Epithelial cell of prostate (primary cell): Measurements from ENCODE around the gene FCHO1.
"Not testable (repeated sequence)": the region's sequence is repeated elsewhere in the genome, so short reads cannot be mapped to it uniquely, and the experiment has no call there.

Experiments
- DNase-seq: peaks from one replicate; pipeline ENCODE4 v3.0.0-alpha.2; 2011; ENCODE audit warnings: low read depth, low spot score
- H3K27ac ChIP-seq: fragments of 450-650 bp; 2 replicates; pipeline ENCODE4 v1.5.1; 2017; ENCODE audit warnings: mild to moderate bottlenecking

The FCHO1 gene

DNA sequence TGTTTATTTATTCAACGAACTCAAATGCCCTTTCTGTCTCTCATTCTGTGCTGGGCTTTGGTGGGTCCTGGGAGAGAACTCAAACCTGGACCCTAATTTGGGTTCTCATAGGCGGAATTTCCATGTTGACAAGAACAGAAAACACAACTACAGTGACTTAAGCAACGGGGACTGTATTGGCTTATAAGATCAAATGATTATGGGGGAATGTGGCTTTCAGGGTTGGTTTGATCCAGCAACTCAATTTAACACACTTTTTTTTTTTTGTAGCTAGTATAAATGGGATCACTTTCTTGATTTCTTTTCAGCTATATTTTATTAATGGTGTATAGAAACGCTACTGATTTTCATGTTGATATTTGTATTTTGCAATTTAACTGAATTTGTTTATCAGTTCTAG, 9.9 kb downstream of the FCHO1 start:
- no peak overlapping the region for H3K27ac ChIP-seq
- no peak for DNase-seq

DNA sequence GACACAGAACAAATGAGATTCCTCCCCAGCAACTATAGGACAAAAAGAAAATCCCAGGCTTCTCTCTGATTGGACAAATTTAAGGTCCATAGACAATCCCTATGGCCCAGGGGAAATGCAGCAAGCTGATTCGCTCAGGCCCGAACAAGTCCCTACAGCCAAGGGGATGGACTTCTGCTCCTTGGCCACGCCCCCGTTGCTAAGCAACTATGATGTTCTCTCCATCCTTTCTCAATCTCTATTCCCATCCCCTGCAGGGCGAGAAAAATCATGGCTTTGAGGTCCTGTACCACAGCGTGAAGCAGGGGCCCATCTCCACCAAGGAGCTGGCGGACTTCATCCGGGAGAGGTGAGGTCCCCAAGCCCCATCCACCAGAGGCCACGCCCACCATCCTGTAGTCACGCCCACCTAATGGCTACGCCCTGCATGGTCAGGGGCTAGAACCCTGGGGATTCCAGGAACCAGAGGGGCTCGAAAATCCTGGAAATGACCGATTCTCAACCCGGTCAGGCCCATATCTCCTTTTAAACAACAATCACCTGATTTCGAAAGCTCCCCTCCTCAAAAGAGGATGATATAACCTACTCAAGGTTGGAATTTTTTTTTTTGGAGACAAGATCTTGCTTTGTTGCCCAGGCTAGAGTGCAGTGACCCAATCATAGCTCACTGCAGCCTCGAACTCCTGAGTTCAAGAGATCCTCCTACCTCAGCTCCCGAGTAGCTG, 11.4 kb downstream of the FCHO1 start:
- H3K27ac ChIP-seq: no peak overlapping the region
- DNase-seq: no peak

DNA sequence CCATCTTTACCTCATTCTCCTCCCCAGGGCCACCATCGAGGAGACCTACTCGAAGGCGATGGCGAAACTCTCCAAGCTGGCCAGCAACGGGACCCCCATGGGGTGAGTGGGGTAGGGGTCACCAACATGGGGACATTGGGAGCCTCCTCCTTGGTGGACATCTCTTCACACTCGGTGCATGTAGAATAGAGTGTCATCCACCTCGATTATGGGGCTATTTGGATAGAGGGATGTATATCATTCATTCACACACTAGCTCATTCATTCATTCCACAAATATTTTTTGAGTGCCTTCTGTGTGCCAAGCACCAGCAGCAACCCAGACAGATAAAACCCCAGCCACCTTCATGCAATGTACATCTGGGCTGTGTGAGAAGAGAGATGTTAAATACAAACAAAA, 13.1 kb downstream of the FCHO1 start:
- no peak for DNase-seq
- H3K27ac ChIP-seq: no peak overlapping the region

DNA sequence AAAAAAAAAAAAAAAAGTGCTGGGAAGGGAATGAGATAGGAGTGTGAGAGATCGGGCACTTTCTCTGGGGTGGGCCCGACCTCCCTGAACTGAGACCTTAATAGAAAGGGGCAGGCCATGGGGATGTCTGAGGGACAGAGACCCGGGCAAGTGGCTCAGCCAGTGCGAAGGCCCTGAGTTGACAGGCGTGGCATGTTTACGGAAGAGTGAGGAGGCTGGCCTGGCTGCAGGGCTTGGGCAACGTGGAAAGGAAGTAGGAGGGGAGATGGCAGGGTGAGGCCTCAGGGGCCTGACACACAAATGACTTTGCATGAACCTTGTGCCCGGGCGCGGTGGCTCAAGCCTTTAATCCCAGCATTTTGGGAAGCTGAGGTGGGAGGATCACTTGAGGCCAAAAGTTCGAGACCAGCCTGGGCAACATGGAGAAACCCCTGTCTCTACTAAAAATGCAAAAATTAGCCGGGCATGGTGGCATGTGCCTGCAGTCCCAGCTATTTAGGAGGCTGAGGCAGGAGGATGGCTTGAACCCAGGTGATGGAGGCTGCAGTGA, 13.9 kb downstream of the FCHO1 start:
- H3K27ac ChIP-seq: peak overlapping the region; percentile 33
- no peak for DNase-seq

DNA sequence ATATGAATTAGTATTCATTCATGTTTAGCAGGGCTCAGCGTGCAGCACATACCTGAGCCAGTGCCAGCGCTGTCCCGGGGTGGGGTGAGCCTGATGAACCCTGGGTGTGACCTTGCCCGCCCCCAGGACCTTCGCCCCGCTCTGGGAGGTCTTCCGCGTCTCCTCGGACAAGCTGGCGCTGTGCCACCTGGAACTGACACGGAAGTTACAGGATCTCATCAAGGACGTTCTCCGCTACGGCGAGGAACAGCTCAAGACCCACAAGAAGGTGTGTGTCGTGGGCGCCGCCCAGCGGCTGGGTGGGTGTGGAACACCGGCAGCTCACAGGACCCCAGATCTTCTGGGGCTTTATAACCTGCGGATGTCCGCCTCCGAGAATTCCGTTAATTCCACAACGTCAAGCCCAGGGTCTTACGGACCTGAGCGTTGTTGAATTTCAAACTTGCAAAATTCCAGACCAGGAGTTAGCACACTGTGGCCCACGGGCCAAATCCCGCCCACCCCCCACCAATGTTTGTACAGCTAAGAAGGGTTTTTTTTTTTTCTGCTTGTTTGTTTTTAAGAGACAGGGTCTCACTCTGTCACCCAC, 15.4 kb downstream of the FCHO1 start:
- H3K27ac ChIP-seq: no peak overlapping the region
- DNase-seq: no peak

DNA sequence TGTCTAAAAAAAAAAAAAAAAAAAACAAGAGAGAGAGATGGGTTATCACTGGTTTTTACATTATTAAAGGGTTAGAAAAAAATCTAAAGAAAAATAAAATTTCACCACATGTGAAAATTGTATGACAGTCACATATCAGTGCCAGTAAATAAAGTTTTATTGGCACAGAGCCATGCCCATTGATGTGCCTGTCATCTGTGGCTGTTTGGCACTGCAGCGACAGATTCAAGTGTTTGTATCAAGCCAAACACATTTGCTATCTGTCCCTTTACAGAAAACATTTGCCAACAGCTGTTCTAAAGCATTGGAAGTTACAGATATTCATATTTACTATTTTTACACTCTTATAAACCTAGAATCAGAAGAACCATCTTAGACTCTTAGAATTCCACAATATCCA, 16.3 kb downstream of the FCHO1 start:
- no peak for DNase-seq
- H3K27ac ChIP-seq: no peak overlapping the region

DNA sequence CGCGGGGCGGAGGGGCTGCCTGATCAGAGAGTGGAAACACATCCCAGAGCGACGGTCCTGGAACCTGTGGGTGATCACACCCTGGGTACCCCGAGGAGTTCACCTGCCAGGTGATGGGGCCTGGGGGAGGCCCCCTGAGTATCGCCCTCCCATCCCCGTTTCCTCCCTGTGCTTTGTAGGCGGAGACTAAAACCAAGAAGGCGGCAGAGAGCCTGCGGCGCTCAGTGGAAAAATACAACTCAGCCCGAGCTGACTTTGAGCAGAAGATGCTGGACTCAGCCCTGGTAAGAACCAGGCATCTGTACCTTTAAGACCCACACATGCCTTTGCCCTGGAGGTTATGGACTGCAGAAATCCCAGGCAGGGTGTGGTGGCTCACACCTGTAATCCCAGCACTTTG, 19.3 kb downstream of the FCHO1 start:
- no peak overlapping the region for H3K27ac ChIP-seq

DNA sequence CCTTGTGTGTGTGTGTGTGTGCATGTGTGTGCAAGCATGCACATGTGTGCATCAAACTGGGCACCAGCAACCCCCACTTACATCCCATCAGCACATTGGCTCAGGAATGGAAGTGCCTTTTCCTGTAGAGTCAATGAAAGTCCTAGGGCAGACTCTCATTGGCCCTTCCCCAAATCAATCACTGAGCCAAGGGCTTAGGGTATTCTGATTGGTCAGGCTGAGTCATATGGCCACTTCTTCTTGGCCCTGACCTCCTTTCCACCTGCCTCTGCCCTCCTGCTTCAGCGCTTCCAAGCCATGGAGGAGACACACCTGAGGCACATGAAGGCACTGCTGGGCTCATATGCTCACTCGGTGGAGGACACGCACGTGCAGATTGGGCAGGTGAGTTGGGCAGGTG, 20.9 kb downstream of the FCHO1 start:
- H3K27ac ChIP-seq: no peak overlapping the region
- no peak for DNase-seq

More for the DNA sequence above, 19.3 kb downstream of the FCHO1 start:
- DNase-seq: no peak

DNA sequence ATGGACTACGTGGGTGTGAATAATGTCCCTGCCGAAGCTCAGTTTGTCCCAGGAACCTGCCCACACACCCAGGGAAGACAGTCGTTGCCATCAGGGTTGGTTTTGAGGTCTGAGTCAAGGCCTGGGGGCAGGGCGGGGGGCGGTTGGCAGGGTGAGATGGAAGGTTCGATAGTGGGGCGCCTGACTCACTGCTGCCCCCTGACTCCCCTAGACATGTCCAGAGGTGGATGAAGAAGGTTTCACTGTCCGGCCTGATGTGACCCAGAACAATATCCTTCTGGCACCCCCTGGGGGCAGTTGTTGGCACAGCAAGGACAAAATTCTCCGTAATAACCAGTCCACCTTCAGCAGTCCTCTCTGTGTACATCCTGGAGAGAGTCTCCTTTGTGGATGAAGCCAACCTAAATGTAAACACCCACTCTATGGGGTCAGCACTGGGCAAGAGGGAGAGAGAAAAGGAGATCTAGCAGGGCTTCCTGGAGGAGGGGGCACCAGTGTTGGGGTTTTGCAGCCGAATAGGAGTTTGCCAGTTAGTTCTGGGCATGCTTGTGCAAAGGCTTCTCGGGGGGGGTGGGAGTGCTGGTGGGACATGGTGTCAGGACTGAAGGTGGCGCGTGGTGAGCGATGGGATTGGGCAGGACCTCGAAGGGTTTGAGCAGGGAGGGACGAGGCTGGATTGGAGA, 24.1 kb downstream of the FCHO1 start:
- DNase-seq: no peak
- no peak overlapping the region for H3K27ac ChIP-seq

DNA sequence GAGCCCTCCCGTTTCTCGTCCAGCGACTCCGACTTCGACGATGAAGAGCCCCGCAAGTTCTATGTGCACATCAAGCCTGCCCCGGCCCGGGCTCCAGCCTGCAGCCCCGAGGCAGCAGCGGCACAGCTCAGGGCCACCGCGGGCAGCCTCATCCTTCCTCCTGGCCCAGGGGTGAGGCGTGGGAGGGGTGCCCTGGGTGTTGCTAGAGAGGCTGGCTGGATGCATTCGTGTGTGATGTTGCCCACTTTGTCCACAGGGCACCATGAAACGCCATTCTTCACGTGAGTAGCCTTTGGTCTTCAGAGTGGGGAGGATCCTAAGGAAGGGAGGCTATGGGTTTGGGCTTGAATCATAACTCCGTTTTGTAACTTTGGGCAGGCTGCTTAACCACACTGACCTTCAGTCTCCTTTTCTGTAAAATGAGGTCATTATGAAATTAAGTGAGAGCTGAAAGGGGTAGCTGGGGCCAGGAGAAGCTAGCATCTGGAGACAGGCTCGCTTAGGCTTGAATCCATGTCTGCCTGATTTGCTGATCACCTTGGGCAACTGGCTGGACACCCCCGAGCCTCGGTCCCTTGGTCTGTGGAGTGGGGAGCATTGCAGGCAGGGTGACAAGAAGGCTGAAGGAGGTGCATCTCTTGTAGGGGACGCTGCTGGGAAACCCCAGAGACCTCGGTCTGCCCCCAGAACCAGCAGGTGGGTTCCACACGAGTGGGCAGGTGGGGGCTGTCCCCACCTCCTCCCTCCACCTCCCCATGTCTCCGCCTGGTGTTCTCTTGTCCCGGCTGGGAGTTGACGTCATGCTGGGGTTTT, 24.9 kb downstream of the FCHO1 start:
- no peak overlapping the region for H3K27ac ChIP-seq

DNA sequence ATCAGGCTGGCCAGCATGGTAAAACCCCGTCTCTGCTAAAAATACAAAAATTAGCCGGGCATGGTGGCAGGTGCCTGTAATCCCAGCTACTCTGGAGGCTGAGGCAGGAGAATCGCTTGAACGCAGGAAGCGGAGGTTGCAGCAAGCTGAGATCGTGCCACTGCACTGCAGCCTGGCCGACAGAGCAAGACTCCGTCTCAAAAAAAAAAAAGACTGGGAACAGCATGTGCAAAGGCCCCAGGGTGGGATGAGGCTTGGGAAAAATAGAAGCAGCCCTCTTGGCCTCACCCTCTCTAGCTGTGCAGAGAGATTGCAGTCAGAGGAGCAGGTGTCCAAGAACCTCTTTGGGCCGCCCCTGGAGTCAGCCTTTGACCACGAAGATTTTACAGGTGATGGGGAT, 26.6 kb downstream of the FCHO1 start:
- not testable (repeated sequence) for DNase-seq, H3K27ac ChIP-seq

More for the DNA sequence above, 24.9 kb downstream of the FCHO1 start:
- DNase-seq: no peak

DNA sequence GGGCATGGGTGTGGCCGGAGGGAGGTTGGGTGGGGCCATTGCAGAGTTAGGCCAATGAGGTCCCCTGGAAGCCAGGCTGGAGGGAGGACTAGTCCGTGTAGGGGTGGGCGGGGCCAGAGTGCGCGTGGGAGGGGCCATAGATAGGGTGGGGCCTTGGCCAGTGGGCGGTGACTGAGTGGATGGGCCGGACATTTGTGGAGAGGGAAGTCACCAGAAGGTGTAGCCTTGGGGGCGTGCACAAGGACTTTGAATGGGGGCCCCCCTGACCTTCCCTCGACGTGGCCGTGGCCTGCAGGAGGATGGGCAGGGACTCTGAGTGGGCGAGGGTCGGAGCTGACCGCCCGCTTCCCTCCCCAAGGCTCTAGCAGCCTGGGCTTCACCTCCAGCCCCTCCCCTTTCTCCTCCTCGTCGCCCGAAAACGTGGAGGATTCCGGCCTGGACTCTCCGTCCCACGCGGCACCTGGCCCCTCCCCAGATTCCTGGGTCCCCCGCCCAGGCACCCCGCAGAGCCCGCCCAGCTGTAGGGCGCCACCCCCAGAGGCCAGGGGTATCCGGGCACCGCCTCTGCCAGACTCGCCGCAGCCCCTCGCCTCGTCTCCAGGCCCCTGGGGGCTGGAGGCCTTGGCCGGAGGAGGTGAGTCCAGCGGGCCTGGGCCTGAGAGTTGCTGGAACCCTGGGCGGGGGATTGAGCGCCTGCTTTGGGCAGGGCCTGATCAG, 27.1 kb downstream of the FCHO1 start:
- no peak for DNase-seq
- no peak overlapping the region for H3K27ac ChIP-seq

DNA sequence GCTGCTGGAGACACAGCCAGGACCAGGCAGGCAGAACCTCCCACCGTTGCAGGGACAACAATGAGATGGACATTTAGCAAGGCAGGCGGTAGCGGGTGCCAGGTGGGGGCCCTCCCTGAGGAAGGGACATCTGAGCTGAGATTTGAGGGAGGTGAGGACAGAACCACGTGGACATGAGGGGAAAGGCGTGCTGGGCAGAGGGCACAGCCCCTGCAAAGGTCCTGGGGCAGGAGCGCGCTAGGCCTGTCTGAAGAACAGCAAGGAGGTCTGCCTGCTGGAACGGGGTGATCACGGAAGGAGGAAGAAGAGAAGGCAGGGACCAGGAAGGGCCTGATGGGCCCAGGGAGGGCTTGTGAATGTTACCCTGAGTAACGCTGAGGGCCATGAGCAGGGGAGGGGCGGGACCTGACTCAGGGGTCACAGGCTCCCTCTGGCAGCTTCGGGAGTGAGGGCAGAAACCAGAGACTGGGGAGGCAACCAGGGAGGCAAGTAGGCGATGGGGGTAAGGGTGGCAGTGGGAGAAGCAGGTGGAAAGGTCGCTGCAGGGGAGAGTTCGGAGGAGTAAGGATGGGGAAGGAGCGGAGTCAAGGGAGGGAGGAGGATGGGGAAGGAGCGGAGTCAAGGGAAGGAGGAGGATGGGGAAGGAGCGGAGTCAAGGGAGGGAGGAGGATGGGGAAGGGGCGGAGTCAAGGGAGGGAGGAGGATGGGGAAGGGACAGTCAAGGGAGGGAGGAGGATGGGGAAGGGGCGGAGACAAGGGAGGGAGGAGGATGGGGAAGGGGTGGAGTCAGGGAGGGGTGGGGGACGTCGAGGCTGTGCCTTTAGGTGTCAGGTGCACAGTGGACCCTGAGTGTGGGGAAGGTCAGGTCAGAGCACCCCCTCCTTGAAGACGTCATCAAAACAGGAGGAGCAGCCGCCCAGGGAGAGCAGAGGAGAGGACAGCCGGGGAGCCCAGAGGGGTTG, 28.0 kb downstream of the FCHO1 start:
- no peak overlapping the region for H3K27ac ChIP-seq
- DNase-seq: no peak

DNA sequence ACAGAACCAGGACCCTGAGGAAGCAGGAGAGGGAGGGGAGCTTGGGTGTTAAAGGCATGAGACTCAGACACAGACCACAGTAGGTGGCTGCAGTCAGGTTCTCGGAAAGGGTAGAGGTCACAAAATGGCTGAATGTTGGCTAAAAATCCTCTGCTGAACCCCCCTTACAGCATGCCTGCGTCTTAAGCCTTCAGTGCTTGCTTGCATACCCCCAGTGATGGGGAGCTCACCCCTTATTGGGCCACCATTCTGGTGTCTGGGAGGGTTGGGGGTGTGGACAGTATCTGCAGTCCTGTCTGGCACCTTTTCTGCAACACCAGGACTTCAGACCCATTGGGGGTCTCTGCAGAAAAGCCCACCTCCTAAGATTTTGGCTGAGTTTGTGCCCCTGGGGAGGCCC, 29.5 kb downstream of the FCHO1 start:
- H3K27ac ChIP-seq: no peak overlapping the region
- DNase-seq: no peak

DNA sequence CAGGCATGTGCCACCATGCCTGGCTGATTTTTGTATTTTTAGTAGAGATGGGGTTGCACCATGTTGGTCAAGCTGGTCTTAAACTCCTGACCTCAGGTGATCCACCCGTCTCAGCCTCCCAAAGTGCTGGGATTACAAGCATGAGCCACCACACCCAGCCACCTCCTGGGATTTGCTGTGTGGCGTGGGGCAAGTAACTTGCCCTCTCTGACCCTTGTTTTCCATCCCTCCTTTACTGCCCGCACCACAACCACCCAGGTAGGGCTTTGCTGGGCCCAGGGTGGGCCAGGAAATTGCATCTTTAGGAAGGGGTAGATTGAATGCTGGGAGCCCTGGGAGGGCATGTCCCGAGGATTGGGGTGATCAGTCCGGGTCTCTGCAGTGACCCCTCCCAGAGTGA, 32.4 kb downstream of the FCHO1 start:
- DNase-seq, H3K27ac ChIP-seq: not testable (repeated sequence)

DNA sequence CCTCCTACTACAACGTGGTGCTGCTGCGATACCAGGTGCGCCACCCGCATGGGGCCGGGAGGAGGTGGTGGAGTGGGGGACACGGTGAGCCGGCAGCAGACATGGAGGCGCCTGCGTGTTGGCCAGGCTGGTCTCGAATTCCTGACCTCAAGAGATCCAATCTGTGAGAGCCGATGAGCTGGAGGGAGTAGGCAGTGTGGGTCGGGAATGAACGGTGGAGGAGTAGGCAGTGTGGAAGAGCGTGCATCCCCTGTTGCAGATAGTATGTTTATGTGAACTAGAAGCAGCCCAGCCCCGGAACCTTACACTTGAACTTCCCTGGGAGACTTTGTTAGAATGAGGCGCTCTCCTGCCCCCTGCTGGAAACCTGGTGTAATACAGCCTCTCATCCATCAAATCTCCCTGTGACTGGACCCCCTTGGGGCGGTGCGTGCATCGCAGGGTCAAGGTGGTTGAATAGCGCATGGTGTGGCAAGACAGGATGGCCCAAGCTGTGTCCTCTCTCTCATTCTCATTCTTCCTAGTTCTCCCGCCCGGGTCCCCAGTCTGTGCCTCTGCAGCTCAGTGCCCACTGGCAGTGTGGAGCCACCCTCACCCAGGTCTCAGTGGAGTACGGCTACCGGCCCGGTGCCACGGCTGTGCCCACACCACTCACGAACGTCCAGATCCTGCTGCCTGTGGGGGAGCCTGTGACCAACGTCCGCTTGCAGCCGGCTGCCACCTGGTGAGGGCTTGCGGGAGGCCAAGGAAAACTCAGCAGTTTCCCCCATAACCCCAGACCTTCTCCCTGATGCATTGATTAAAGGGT, 33.1 kb downstream of the FCHO1 start:
- no peak overlapping the region for H3K27ac ChIP-seq
- DNase-seq: no peak

DNA sequence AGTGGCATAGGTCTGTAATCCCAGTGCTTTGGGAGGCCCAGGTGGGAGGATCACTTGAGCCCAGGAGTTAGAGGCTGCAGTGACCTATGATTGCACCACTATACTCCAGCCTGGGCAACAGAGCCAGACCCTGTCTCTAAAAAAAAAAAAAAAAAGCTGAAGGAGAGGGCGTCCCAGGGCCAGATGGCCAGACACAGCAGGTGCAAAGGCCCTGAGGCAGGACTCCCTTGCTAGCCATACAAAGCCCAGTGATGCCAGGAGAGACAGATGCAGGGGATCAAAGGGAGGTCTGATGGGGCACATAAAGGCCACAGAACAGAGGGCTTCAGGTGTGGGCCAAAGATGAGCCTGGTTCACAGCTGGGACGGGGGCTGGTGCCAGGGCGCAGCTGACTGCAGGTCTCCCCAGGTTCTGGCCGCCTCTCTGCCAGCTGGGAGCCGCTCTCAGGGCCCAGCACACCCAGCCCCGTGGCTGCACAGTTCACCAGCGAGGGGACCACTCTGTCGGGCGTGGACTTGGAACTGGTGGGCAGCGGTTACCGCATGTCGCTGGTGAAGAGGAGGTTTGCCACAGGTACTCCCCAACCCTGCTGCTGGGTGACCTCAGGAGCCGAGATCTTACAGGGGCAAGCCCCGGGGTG, 36.1 kb downstream of the FCHO1 start:
- H3K27ac ChIP-seq: no peak overlapping the region
- DNase-seq: no peak

DNA sequence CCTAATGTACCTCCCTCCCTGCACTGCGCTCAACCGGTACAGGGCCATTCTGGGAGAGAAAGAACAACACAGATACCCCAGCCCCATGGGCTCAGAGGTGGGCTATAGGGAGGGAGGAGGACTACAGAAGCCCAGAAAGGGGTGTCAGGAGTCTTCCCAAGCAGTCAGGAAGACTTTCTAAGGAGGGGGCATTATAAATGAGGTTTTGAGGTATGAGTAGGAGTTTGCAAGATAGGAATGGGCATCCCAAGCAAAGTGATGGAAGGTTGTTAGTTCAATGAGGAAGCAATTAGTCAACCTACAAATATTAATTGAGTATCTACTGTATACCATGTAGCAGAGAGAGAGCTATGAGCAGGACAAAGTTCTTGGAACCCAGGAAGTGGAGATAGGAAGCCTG, 37.4 kb downstream of the FCHO1 start:
- no peak for DNase-seq

More for the DNA sequence above, 37.4 kb downstream of the FCHO1 start:
- no peak overlapping the region for H3K27ac ChIP-seq
